Ovary (tissue), 9 donors: ENCODE results near the gene CKB. TPM values are rescaled to one million over a fixed set of nuclear protein-coding genes. Genes with fewer than 3 reads are reported as not detected.

Source experiments
- DNase-seq, 5 donors: peaks; one replicate each; pipeline ENCODE4 v3.0.0-alpha.2; 2019 to 2020
- H3K27ac ChIP-seq, 2 donors: fragments of 200-600 bp; one replicate each; pipeline versions ENCODE4 v1.5.1 to v1.8.0; 2019 to 2022
- H3K27me3 ChIP-seq: fragments of 200-600 bp; one replicate; pipeline ENCODE4 v1.8.0; 2022
- H3K36me3 ChIP-seq: fragments of 200-600 bp; sonication (generic); one replicate; pipeline ENCODE4 v1.5.1; 2019
- H3K4me1 ChIP-seq: one replicate; pipeline ENCODE4 v1.8.1; 2013; ENCODE audit warnings: mild to moderate bottlenecking, moderate library complexity; ENCODE audit not compliant: insufficient read depth
- H3K4me3 ChIP-seq: fragments of 200-600 bp; sonication (generic); one replicate; pipeline ENCODE4 v1.5.1; 2017
- H3K9me3 ChIP-seq, 2 donors: fragments of 200-600 bp in 1 of 2; sonication (generic) in 1 of 2; one replicate each; pipeline versions ENCODE4 v1.5.1 to v1.8.1; 2013 to 2019; ENCODE audit warnings: mild to moderate bottlenecking in 1 of 2, moderate library complexity in 1 of 2
- CTCF ChIP-seq, 3 donors: fragments of 450-650 bp in 2 of 3; fragments of 200-600 bp in 1 of 3; IDR thresholded peaks; one replicate each; pipeline versions ENCODE4 v1.5.1 to v1.8.0; 2016 to 2022; ENCODE audit warnings: antibody characterized with exemption in 3 of 3, mild to moderate bottlenecking in 1 of 3
- EP300 ChIP-seq: sonication (generic); formaldehyde crosslinking; IDR thresholded peaks from one replicate; pipeline ENCODE4 v1.6.1; 2017; ENCODE audit warnings: antibody characterized with exemption
- POLR2A ChIP-seq: fragments of 450-650 bp; IDR thresholded peaks from one replicate; pipeline ENCODE4 v1.6.1; 2017; ENCODE audit warnings: antibody characterized with exemption, mild to moderate bottlenecking, moderate library complexity
- WGBS, 3 donors: extraction: QIAGEN DNeasy Blood & Tissue Kit in 1 of 3; methylation state at CpG; one replicate each; pipeline versions ENCODE4 v1.1.5 to v1.1.7; 2013 to 2017; 5-methylcytosine and 5-hydroxymethylcytosine counted together
- intact Hi-C, 4 donors: fragments of 100-400 bp; cut with DNase I; formaldehyde crosslinking; loops; one replicate each; pipeline versions ENCODE4 v1.11.0 to v1.15.1; 2022 to 2023
- polyA plus RNA-seq, 2 donors: library from polyadenylated mRNA; stranded (reverse); fragments of 200-250 nt in 1 of 2; fragments of 350-450 nt in 1 of 2; fragmentation: Illumina TruSeq in 1 of 2; extraction: RNeasy Lipid Tissue Mini Kit (QIAGEN cat#74804) in 1 of 2; gene quantifications; one replicate each; pipeline ENCODE4 v1.2.3, GENCODE V29; 2013 to 2014
- total RNA-seq, 7 donors: library from RNA; depleted of rRNA in 2 of 7; stranded (reverse); fragments of >200 nt in 2 of 7; fragmentation: NEBNext Ultra II Directional in 3 of 7; extraction: Animal tissue kit (Norgen Biotek cat#: 25700) in 3 of 7; gene quantifications; one replicate each; pipeline versions ENCODE4 v1.1.0 to v1.2.4, GENCODE V29; 2016 to 2023
- donor health status: DM: no; HTN: no; CAD: no; lungs with moderate emphysema.
- donor health status: DM: no; HTN: no; CAD: no.
- donor health status: Bipolar disorder and iron deficiency.
- donor health status: DM: yes; HTN: yes; CAD: no.
- donor health status: DM: no; HTN: no; CAD: no.
- donor health status: DM: yes; HTN: yes; CAD: no.

Gene CKB
- total and polyA plus RNA-seq, 9 donors = 47.5 to 284 (median 134) TPM

GRCh38 chr14:103480595-103480994 is 42.0 kb downstream of the CKB start:
- H3K27ac ChIP-seq = no peak overlapping the region
- peaks cover 1% of the 10 kb centered on the region for H3K4me1 ChIP-seq
- H3K4me3 ChIP-seq = no peak overlapping the region
- WGBS, 3 donors = 86 to 87% (median 86%) methylated on average over 3 of the region's 3 CpGs
- no peaks in the 10 kb centered on the region for H3K9me3 ChIP-seq
- TF ChIP-seq CTCF (IDR thresholded peaks at IDR 0.05) (no peak), EP300 (no peak), POLR2A (no peak)
- no peaks in the 10 kb centered on the region for H3K36me3 ChIP-seq
- intact Hi-C loops = no loop called here
- DNase-seq = no peak
- H3K27me3 ChIP-seq = no peaks in the 10 kb centered on the region

GRCh38 chr14:103476631-103477030 is 46.0 kb downstream of the CKB start:
- no peak for DNase-seq
- Histone ChIP-seq H3K27ac (no peak overlapping the region), H3K4me1 (no peaks in the 10 kb centered on the region), H3K36me3 (no peaks in the 10 kb centered on the region), H3K9me3 (no peaks in the 10 kb centered on the region), H3K4me3 (no peak overlapping the region), H3K27me3 (no peaks in the 10 kb centered on the region)
- WGBS, 3 donors = 74 to 86% (median 83%) methylated on average over 5 of the region's 5 CpGs
- TF ChIP-seq EP300 (no peak), CTCF (IDR thresholded peaks at IDR 0.05) (no peak), POLR2A (no peak)
- intact Hi-C loops = no loop called here

GRCh38 chr14:103476065-103476464 is 46.6 kb downstream of the CKB start:
- TF ChIP-seq EP300 (no peak), CTCF (IDR thresholded peaks at IDR 0.05) (no peak), POLR2A (no peak)
- no peak for DNase-seq

GRCh38 chr14:103474893-103475292 is 47.7 kb downstream of the CKB start:
- TF ChIP-seq POLR2A = no peak
- no peak for TF ChIP-seq CTCF (IDR thresholded peaks at IDR 0.05)
- no peak for TF ChIP-seq EP300
- Histone ChIP-seq H3K27me3 (no peaks in the 10 kb centered on the region), H3K4me3 (no peak overlapping the region), H3K27ac (no peak overlapping the region), H3K4me1 (no peaks in the 10 kb centered on the region), H3K9me3 (no peaks in the 10 kb centered on the region), H3K36me3 (no peaks in the 10 kb centered on the region)
- intact Hi-C loops = no loop called here
- 91 to 94% (median 94%) methylated on average over 5 of the region's 5 CpGs for WGBS, 3 donors
- DNase-seq = no peak

More at GRCh38 chr14:103476065-103476464, 46.6 kb downstream of the CKB start:
- H3K9me3 ChIP-seq = no peaks in the 10 kb centered on the region
- no peaks in the 10 kb centered on the region for H3K36me3 ChIP-seq
- H3K27me3 ChIP-seq = no peaks in the 10 kb centered on the region
- no peak overlapping the region for H3K27ac ChIP-seq
- intact Hi-C loops = no loop called here
- no peaks in the 10 kb centered on the region for H3K4me1 ChIP-seq
- WGBS, 3 donors = 93 to 99% (median 97%) methylated on average over 3 of the region's 3 CpGs
- H3K4me3 ChIP-seq = no peak overlapping the region
